Colonic mucosa (tissue), 4 donors: ENCODE results near the gene GPR65. TPM values are rescaled to one million over a fixed set of nuclear protein-coding genes. Genes with fewer than 3 reads are reported as not detected.

Experiments
- DNase-seq: peaks from one replicate; pipeline ENCODE4 v3.0.0-alpha.2; 2020
- H3K27ac ChIP-seq: fragments of 200-600 bp; one replicate; pipeline ENCODE4 v1.8.0; 2021
- H3K27me3 ChIP-seq: fragments of 200-600 bp; one replicate; pipeline ENCODE4 v1.8.0; 2021
- H3K36me3 ChIP-seq: fragments of 200-600 bp; one replicate; pipeline ENCODE4 v1.8.0; 2021
- H3K4me1 ChIP-seq: fragments of 200-600 bp; one replicate; pipeline ENCODE4 v1.8.0; 2021; ENCODE audit warnings: mild to moderate bottlenecking
- H3K4me3 ChIP-seq: fragments of 200-600 bp; one replicate; pipeline ENCODE4 v1.8.0; 2021
- H3K9ac ChIP-seq, 2 donors: one replicate each; pipeline ENCODE4 v1.7.0; 2013; ENCODE audit warnings: control low read depth in 2 of 2, low read depth in 2 of 2, low read length in 2 of 2
- H3K9me3 ChIP-seq: fragments of 200-600 bp; one replicate; pipeline ENCODE4 v1.8.0; 2021
- intact Hi-C: fragments of 100-400 bp; cut with DNase I; formaldehyde crosslinking; loops from one replicate; pipeline ENCODE4 v1.14.1; 2022
- total RNA-seq, 2 donors: library from RNA; stranded (reverse); fragmentation: NEBNext Ultra II Directional in 1 of 2; extraction: Animal tissue kit (Norgen Biotek cat#: 25700) in 1 of 2; gene quantifications; one replicate each; pipeline ENCODE4 v1.2.1, GENCODE V29; 2021
- TF ChIP-seq, protein P1 (sequence below): fragments of 200-600 bp; IDR thresholded peaks from one replicate; pipeline ENCODE4 v1.8.0; 2022; ENCODE audit warnings: antibody characterized with exemption, mild to moderate bottlenecking
- donor health status: healthy.
- donor health status: DM: no; HTN: no; CAD: no.
- donor health status: DM: no; HTN: no; CAD: no.

Gene GPR65
- total RNA-seq, 2 donors from 2014 or later, result 0.35 to 1.2 TPM

DNA sequence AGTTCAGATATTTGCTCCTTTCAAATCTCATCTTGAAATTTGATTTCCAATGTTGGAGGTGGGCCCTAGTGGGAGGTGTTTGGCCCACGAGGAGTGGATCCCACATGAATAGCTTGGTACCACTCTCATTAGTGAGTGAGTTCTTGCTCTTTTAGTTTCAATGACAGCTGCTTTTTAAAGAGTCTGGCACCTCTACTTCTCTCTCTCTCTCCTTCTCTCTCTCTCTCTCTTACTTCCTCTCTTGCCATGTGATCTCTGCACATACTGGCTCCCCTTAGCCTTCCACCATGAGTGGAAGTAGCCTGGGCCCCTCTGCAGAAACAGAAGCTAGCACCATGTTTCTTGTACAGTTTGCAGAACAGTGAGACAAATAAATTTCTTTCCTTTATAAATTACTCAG lies 25.1 kb downstream of the GPR65 start:
- intact Hi-C loops, result no loop called here
- H3K36me3 ChIP-seq, result no peaks in the 10 kb centered on the region
- H3K9ac ChIP-seq, result no peak overlapping the region
- H3K27me3 ChIP-seq, result no peaks in the 10 kb centered on the region
- DNase-seq, result no peak
- no peak overlapping the region for H3K27ac ChIP-seq
- H3K4me1 ChIP-seq, result peaks cover 1% of the 10 kb centered on the region
- TF ChIP-seq, protein P1, sequence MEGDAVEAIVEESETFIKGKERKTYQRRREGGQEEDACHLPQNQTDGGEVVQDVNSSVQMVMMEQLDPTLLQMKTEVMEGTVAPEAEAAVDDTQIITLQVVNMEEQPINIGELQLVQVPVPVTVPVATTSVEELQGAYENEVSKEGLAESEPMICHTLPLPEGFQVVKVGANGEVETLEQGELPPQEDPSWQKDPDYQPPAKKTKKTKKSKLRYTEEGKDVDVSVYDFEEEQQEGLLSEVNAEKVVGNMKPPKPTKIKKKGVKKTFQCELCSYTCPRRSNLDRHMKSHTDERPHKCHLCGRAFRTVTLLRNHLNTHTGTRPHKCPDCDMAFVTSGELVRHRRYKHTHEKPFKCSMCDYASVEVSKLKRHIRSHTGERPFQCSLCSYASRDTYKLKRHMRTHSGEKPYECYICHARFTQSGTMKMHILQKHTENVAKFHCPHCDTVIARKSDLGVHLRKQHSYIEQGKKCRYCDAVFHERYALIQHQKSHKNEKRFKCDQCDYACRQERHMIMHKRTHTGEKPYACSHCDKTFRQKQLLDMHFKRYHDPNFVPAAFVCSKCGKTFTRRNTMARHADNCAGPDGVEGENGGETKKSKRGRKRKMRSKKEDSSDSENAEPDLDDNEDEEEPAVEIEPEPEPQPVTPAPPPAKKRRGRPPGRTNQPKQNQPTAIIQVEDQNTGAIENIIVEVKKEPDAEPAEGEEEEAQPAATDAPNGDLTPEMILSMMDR, result no peak
- no peaks in the 10 kb centered on the region for H3K9me3 ChIP-seq
- no peak overlapping the region for H3K4me3 ChIP-seq

DNA sequence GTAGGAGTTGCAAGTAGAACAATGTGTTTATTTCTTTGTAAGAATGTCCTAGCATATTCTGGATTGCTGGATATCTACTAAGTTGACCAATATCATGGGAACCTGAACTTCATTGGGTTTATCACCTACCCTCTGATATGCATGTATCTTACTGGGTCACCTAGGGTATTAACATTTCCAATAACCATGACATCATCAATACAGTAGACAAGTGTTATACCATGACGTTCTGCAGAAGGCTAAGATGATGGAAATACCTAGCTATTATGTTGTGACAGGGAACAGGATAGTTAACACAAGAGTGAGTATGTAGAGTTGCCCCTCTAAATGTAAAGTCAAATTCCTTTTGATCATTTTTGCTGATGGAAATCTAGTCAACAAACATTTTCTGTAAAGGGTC lies 26.0 kb downstream of the GPR65 start:
- no peaks in the 10 kb centered on the region for H3K36me3 ChIP-seq
- no peak overlapping the region for H3K27ac ChIP-seq
- H3K9ac ChIP-seq, result no peak overlapping the region
- intact Hi-C loops, result no loop called here
- H3K4me3 ChIP-seq, result no peak overlapping the region
- no peak for DNase-seq
- no peaks in the 10 kb centered on the region for H3K9me3 ChIP-seq
- no peaks in the 10 kb centered on the region for H3K4me1 ChIP-seq
- no peaks in the 10 kb centered on the region for H3K27me3 ChIP-seq
- TF ChIP-seq, protein P1, result no peak

DNA sequence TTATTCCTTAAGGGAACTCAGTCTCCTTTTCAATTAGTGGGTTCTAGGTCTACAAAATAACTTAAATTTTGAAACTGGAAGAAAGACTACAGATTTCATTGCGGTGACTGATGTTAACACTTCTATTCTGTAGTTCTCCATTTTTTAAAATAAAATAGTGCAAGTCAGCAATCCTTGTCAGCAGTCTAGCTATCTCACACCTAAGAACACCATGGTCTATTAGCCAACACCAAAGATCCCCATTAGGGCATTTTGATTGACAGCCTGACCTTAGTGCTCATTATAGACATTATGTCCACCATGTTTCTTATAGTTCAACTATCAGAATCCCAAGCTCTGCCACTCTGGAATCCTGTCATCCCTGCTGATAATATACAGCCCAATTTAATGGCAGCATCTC lies 27.4 kb downstream of the GPR65 start:
- intact Hi-C loops, result no loop called here
- H3K36me3 ChIP-seq, result no peaks in the 10 kb centered on the region
- no peaks in the 10 kb centered on the region for H3K27me3 ChIP-seq
- H3K27ac ChIP-seq, result no peak overlapping the region
- TF ChIP-seq, protein P1, result no peak
- H3K9me3 ChIP-seq, result no peaks in the 10 kb centered on the region
- DNase-seq, result no peak
- no peaks in the 10 kb centered on the region for H3K4me1 ChIP-seq
- no peak overlapping the region for H3K4me3 ChIP-seq
- H3K9ac ChIP-seq, result no peak overlapping the region

DNA sequence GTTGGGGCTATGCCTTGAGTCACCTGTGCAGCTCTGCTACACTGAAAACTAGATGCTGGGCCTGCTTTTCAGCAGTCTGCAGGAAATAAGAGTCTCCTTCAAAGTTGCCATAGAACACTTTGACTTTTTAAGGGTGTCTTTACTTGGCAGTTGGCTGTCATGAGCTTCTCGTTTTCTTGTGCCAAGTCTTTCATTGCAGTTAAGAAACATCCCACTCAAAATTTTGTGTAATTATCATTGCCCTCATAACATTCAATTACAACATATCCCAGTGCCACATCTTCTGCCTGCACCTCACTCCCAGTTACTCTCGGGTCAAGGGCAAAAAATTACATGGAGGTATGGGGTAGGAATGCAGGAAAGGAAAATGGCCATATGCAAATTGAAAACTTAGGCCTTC lies 29.1 kb downstream of the GPR65 start:
- no peak overlapping the region for H3K27ac ChIP-seq
- intact Hi-C loops, result no loop called here
- DNase-seq, result no peak
- H3K4me3 ChIP-seq, result no peak overlapping the region
- TF ChIP-seq, protein P1, result no peak
- no peaks in the 10 kb centered on the region for H3K4me1 ChIP-seq
- no peak overlapping the region for H3K9ac ChIP-seq
- H3K36me3 ChIP-seq, result no peaks in the 10 kb centered on the region
- no peaks in the 10 kb centered on the region for H3K9me3 ChIP-seq
- no peaks in the 10 kb centered on the region for H3K27me3 ChIP-seq

DNA sequence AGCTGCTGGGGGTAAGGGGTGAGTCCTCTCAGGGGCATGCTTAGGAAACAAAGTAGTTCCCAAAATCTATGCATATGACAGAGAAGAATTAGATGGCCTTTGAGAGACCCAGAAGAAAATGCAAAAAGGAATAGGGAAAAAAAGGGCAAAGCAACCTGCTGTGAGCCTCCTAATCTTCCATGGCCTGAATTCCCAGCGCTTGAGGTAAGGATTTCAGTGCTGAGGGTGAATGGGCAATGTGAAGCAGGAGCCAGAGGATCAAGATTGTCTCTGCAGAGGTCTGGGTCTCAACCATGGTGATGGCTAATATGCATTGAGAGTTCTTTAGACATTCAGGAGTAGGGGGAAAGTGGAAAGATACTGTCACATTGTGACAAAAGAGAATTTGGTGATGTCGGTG lies 31.5 kb downstream of the GPR65 start:
- H3K36me3 ChIP-seq, result no peaks in the 10 kb centered on the region

More for the DNA sequence above, 31.5 kb downstream of the GPR65 start:
- TF ChIP-seq, protein P1, result no peak
- intact Hi-C loops, result no loop called here
- no peaks in the 10 kb centered on the region for H3K27me3 ChIP-seq
- no peak overlapping the region for H3K27ac ChIP-seq
- H3K4me1 ChIP-seq, result no peaks in the 10 kb centered on the region
- no peak overlapping the region for H3K4me3 ChIP-seq
- no peak overlapping the region for H3K9ac ChIP-seq
- no peaks in the 10 kb centered on the region for H3K9me3 ChIP-seq
- no peak for DNase-seq
